HL-60 (cell line): ENCODE results near the gene ANKS1B.

Experiments
- CTCF ChIP-seq: IDR thresholded peaks from one replicate; pipeline ENCODE4 v1.5.1; 2011; ENCODE audit warnings: low read length, control low read depth, inconsistent platforms; ENCODE audit not compliant: insufficient read depth
- GABPA ChIP-seq: IDR thresholded peaks from 2 replicates; pipeline ENCODE4 v1.6.1; 2012; ENCODE audit warnings: low read depth
- REST ChIP-seq: IDR thresholded peaks from 2 replicates; pipeline ENCODE4 v1.6.1; 2012; ENCODE audit warnings: low read depth; ENCODE audit not compliant: insufficient replicate concordance
- SPI1 ChIP-seq: IDR thresholded peaks from 2 replicates; pipeline ENCODE4 v1.6.1; 2012; ENCODE audit warnings: low read depth, mild to moderate bottlenecking, borderline replicate concordance

- TF ChIP-seq CTCF (no peak), GABPA (no peak), REST (no peak), SPI1 (no peak)
These were observed 219.1 kb downstream of the ANKS1B start for GRCh38 chr12:99765469-99766114.
